Transverse colon (tissue), 3 donors: ENCODE data around the gene LDLRAD4.

ENCODE experiments used
- CTCF ChIP-seq, 5 experiments: fragments of 200-600 bp in 3 of 5; fragments of 450-650 bp in 2 of 5; sonication (generic) in 3 of 5; IDR thresholded peaks; 1 replicate in 2 of 5; 2 replicates in 3 of 5; pipeline ENCODE4 v1.5.1; 2016 to 2017; ENCODE audit warnings: antibody characterized with exemption in 5 of 5, inconsistent platforms in 3 of 5, mild to moderate bottlenecking in 2 of 5, moderate library complexity in 1 of 5
- POLR2A ChIP-seq: fragments of 450-650 bp; IDR thresholded peaks from one replicate; pipeline ENCODE4 v1.6.1; 2016; ENCODE audit warnings: antibody characterized with exemption, mild to moderate bottlenecking, moderate library complexity

DNA sequence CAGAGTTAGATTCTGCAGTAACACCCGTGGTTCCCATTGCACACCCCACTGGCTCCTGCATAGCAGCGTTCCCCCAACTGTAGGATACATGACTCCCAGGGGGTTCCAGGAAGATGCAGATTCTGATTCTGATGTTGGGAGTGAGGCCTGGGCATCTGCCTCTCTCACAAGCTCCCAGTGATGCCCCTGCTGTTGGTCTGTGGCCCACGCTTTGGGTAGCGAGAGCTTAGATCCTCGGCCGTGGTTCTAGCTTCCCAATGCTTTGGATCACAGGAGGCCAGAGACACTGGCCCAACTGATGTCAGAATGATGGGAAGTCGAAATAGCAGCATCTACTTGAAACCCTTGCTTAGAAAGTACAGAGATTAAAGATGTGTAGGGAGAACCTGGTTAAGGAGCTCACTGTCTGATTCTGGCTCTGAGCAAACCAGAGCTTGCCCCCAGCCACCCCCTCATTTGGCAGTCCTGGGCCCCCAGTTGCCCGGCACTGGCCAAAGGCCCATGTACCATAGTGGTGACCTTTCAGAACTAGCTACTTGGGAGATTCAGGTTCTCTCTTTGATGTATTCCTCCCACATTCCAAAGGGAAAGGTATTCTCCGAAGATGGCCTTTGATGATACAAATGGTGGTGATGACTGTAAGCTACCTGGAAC, 310.3 kb downstream of the LDLRAD4 start:
- TF ChIP-seq CTCF (IDR thresholded peaks at IDR 0.05) (no peak), POLR2A (no peak)
